Loucy (cell line): Measurements from ENCODE around the gene UGT1A9.

Experiments
- CTCF ChIP-seq: fragments of 200-600 bp; sonication (generic); conservative IDR thresholded peaks from 2 replicates; pipeline ENCODE4 v1.5.1; 2014; ENCODE audit warnings: mild to moderate bottlenecking, antibody characterized with exemption, low read length
- EZH2phosphoT487 ChIP-seq: fragments of 200-600 bp; IDR thresholded peaks from 2 replicates; pipeline ENCODE4 v1.6.1; 2018; ENCODE audit warnings: antibody characterized with exemption, mild to moderate bottlenecking, moderate library complexity, borderline replicate concordance

GRCh38 chr2:233693963-233694362, 22.3 kb downstream of the UGT1A9 start:
- no peak for TF ChIP-seq CTCF
- TF ChIP-seq EZH2phosphoT487, result no peak
